ENCODE data around the gene RRP8.

- no peak for TF ChIP-seq MAX (IDR thresholded peaks at IDR 0.05)
- TF ChIP-seq POLR2A (IDR thresholded peaks at IDR 0.05; ENCODE audit: borderline replicate concordance, extremely low read depth, insufficient read depth, insufficient read length), result no peak
- TF ChIP-seq CTCF (IDR thresholded peaks at IDR 0.05 in 2 of 3, conservative IDR thresholded peaks at IDR 0.05 in 1 of 3; ENCODE audit: borderline replicate concordance in 1 of 3, insufficient read depth in 1 of 3, low read depth in 2 of 3, low read length in 2 of 3), result no peak
- TF ChIP-seq ZNF274 (IDR thresholded peaks at IDR 0.05; ENCODE audit: low read depth, low read length), result no peak
- TF ChIP-seq CEBPB (IDR thresholded peaks at IDR 0.05; ENCODE audit: low read depth), result no peak
- no peak for TF ChIP-seq ELF1 (IDR thresholded peaks at IDR 0.05; ENCODE audit: borderline replicate concordance, low read depth)
- TF ChIP-seq EGR1 (IDR thresholded peaks at IDR 0.05; ENCODE audit: low read depth), result no peak
- TF ChIP-seq EZH2phosphoT487 (IDR thresholded peaks at IDR 0.05; ENCODE audit: borderline replicate concordance), result no peak
- TF ChIP-seq POLR2AphosphoS5 (IDR thresholded peaks at IDR 0.05; ENCODE audit: low read depth, low read length), result no peak
- TF ChIP-seq YY1 (IDR thresholded peaks at IDR 0.05; ENCODE audit: extremely low read depth, insufficient replicate concordance, low read depth, low read length), result no peak
- no peak for TF ChIP-seq RAD21 (IDR thresholded peaks at IDR 0.05; ENCODE audit: low read depth)
- no peak for TF ChIP-seq SIN3A (IDR thresholded peaks at IDR 0.05; ENCODE audit: low read depth)
Measured at GRCh38 chr11:6617315-6617781, 13.9 kb upstream of the RRP8 start.

Measured in HCT116 (cell line).